Kidney glomerular epithelial cell (primary cell): ENCODE data around the gene LDLRAD1.
"Not testable (repeated sequence)": the region's sequence is repeated elsewhere in the genome, so short reads cannot be mapped to it uniquely, and the experiment has no call there.

Experiments used
- DNase-seq: peaks from one replicate; lab custom pipeline; 2025; lab: John Stamatoyannopoulos, UW

The LDLRAD1 gene

DNA sequence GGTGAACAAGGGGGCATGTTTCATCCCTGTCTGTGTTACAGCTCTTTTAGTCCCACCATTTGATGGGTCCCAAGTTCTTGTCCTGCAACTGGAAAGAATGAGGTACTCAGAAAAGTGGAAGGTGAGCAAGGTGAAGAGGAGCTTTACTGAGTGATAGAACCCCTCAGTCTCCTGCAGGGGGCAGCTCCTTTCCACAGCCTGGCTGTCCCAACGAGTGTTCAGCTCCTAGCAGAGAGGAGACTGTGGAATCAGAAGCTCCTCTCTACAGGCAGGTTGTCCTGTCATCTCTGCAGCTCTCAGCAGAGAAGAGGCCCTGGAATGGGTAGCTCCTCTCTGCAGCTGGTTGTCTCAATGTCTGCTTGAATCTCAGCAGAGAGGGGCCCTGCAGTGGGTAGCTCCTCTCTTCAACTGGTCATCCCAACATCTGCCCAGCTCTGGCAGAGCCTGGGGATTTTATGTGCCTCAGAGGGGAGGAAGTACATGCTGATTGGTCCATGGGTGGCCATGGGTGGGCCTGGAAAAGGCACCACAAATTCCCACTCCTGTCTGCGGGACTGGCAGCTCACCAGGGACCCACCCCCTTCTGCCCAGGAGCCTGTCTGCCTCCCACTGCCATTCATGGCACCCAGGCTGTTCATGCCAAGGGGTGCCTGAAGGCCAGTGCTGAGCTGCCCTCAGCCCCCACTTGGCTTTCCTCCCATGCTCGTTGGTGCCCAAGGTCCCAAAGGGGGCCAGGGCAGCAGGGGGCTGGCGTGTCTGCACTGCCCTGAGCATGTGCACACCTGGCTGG, 25.7 kb downstream of the LDLRAD1 start:
- no peak for DNase-seq

GRCh38 chr1:53987880-53988279, 30.1 kb downstream of the LDLRAD1 start:
- DNase-seq, result no peak

- DNase-seq, result no peak
Observed at GRCh38 chr1:53986458-53986857, 31.5 kb downstream of the LDLRAD1 start.

DNA sequence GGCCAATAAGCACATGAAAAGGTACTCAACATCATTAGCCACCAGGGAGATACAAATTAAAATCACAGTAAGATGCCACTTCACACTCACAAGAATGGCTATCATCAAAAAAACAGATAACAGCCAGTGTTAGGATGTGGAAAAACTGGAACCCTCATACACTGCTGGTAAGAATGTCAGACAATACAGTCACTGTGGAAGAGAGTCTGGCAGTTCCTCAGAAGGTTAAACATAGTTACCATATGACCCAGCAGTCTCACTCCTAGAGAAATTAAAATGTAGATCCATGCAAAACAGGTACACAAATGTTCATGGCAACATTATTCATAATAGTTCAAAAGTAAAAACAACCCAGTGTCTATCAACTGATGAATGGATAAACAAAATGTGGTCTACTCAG, 33.3 kb downstream of the LDLRAD1 start:
- DNase-seq, result no peak

DNA sequence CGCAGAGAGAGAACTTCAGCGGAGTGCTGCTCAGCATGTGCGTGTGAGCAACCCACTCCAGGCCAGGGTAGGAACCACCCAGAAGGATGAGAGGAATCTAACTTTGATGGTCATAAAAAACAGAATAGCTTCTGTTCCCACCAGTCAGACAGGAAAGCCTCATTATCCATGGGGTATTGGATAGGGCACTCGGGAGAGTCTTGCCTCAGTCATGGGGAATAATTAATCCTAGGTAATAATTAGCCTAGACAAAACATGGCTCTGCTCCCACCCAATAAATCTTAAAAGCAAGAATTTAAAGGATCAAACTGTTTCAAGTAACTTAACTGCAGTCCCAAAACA, 35.3 kb downstream of the LDLRAD1 start:
- DNase-seq, result peak; percentile 84

GRCh38 chr1:53982034-53982762, 35.8 kb downstream of the LDLRAD1 start:
- DNase-seq, result peak; percentile 30

- DNase-seq, result peak; percentile 55
Observed at GRCh38 chr1:53981220-53981619, 36.8 kb downstream of the LDLRAD1 start.

DNA sequence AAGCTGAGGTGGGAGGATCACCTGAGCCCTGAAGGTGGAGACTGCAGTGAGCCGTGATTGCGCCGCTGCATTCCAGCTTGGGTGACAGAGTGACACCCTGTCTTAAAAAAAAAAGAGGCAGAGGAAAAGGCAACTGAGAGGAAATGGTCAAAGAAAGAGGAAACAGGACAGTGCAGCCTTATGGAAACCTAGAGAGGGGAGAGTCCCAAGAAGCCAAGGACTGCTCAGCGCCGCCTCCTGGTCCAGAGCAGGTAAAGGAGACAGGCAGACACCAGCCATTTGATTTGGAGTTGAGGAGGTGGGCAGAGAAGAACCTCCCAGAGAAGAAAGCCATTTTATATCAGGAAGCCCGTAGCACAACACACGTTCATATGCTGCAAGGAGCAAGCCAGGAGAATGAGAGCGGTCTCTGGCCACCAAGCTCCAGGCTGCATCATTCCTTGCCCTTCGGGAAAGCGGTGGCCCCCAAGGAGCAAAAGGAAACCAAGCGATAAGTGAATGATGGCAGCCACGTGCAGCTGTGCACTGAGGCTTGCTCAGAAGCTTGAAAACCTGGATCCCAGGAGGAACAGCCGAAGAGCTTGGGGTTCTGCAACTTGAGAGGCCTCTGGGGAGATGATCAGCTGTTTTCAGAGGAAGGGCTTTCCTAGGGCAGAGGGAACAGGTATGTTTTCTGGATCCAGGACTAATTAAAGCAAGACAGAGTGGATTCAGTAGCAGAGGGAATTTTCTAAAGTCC, 38.1 kb downstream of the LDLRAD1 start:
- no peak for DNase-seq

GRCh38 chr1:53975861-53976260, 42.1 kb downstream of the LDLRAD1 start:
- no peak for DNase-seq

DNA sequence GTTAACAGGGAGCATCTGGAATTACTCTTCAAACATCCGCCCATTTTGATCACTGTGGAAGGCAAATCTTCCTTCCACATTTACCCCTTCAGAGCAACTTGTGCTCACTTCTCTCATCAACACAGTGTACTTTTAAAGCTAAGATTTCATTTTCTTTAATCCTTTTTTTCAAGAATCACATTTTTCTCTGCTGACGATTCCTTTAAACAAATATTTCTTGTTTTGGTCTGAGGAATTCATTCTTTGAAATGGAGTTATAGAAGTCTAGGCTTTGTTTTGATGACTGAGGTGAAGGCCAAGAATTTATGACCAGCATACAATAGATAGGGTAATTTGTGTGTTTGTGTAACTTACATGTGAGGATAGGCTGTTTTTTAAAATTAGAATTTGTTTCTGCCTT, 46.3 kb downstream of the LDLRAD1 start:
- DNase-seq, result peak; percentile 15

DNA sequence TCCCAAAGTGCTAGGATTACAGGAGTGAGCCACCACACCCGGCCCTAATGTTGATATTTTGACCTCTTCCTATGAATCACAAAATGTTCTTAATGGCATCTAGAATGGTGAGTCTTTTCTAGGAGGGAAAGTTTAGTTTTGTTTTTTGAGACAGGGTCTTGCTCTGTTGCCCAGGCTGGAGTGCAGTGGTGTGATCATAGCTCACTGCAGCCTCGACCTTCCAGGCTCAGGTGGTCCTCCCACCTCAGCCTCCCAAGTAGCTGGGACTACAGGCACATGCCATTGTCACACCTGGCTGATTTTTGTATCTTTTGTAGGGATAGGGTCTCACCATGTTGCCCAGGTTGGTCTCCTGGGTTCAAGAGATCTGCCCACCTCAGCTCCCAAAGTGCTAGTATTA, 48.7 kb downstream of the LDLRAD1 start:
- not testable (repeated sequence) for DNase-seq

DNA sequence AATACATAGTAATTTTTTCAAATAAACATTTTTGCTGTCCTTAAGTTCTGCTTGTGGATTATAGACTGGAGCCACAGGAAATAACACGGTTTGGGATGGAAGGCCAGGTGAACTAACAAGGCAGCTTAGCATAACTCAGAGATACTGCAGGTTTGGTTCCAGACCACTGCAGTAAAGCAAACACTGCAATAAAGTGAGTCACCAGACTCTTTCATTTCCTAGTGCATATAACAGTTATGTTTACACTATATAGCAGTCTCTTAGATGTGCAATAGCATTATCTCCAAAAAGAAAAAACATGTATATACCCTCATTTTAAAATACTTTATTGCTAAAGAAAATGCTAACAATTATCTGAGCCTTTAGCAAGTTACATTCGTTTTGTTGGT, 49.9 kb downstream of the LDLRAD1 start:
- peak; percentile 9 for DNase-seq

DNA sequence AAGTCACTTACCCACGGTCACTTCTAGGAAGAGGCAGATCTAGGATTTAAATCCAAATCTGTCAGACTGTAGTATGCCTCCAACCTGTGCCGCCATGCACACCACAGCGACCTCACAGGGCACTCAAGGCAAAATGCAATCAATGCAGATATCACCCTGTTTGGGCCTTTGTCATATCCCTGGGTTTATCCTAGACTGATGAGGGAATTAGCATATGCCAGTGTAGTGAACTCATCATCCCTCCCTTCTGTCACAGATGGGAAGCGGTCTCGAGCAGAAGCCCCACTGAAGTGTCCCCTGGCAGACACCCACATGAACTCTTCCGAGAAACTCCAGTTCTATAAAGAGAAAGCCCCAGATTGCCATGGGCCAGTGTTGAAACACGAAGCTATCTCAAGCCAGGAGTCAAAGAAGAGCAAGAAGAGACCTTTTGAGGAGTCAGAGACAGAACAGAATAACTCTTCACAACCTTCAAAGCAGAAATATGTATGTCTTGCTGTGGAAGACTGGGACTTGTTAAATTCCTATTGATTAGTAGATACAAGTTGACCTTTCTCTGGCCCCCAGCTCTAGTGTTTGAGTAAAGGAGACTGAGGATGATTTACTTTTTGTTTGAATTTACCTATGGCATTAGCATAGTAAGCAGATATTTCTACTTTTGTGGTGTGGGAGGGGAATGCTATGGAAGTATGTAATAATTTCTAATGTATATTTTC, 50.4 kb downstream of the LDLRAD1 start:
- no peak for DNase-seq

- no peak for DNase-seq
Observed at GRCh38 chr1:53966794-53967193, 51.2 kb downstream of the LDLRAD1 start.

DNA sequence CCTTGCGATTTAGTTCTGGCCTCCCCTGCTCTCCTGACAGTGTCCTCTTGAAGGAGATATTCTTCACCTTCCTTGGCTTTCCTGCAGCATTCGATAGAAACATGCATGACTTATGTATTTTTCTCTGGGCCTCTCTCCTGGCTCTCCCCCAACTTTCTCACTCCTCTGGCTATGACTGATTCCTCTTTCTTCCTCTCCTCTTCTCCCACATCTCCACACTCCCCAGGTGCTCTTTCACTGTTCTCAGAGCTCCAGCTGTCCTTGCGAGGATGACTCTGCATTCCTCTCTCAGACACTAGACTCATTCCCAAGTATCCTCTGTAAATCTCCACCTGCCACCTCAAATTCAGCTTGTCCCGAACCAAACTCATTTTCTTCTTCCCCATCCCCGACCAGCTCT, 53.9 kb downstream of the LDLRAD1 start:
- no peak for DNase-seq

DNA sequence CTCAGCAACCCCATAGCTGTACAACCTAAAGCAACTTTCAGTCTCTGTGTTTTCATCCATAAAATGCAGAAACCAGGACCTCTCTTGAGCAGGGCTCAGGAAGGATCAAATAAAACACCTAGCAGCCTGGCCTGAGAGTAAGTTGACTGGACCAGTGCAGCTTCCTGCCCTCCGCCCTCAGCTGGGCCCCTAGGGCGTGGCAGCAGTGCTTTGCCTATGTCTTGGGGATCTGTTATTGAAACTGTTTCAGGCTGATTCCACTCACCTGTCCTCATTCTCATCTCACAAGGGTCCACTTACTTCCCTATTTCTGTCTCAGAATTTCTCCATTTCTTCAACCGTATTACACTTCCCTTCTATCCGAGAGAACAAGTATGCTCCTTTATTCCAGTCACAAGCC, 54.5 kb downstream of the LDLRAD1 start:
- no peak for DNase-seq

DNA sequence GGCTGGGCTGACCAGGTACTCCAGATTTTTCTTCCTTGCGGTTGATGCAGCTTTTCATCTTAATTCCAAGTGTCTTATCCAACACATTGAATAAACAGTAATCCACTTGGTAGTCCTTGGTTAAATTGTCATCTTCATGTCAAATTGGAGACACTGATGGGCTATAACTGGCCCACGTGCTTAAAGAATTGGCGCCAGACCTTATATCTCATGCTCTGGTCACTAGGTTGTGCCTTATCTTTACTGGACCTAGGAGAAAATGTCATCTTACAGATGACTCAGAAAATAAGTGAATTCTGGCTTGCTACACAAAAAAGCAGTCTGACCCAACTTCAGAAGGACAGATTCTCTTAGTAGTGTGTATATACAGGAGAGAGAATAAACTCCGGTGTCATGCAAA, 55.6 kb downstream of the LDLRAD1 start:
- DNase-seq, result no peak

DNA sequence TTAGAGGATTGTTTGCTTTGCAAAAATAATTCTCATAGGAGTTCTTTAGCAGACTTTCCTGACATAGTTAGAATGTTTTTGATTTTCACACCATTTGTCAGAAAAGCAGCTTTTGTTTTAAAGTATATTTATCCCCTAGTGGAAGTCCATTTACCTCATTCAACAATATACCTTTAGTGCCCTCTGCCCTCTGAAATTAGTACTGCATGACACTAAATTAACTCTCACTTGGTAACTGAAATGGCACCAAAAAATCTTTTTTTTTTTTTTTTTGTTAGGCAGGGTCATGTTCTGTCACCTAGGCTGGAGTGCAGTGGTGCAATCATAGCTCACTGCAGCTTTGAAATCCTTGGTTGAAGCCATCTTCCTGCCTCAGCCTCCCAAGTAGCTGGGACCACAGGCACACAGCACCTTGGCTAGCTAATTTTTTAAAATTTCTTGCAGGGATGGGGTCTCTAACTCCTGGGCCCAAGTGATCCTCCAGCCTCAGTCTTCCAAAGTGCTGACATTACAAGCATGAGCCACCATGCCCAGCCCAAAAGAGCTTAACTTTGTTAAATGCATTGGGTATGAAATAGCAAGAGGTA, 58.2 kb downstream of the LDLRAD1 start:
- peak; percentile 43 for DNase-seq
